ENCODE data around the gene BLOC1S1.

GRCh38 chr12:55729819-55730818 lies 14.3 kb downstream of the BLOC1S1 start:
- TF ChIP-seq, protein P1, sequence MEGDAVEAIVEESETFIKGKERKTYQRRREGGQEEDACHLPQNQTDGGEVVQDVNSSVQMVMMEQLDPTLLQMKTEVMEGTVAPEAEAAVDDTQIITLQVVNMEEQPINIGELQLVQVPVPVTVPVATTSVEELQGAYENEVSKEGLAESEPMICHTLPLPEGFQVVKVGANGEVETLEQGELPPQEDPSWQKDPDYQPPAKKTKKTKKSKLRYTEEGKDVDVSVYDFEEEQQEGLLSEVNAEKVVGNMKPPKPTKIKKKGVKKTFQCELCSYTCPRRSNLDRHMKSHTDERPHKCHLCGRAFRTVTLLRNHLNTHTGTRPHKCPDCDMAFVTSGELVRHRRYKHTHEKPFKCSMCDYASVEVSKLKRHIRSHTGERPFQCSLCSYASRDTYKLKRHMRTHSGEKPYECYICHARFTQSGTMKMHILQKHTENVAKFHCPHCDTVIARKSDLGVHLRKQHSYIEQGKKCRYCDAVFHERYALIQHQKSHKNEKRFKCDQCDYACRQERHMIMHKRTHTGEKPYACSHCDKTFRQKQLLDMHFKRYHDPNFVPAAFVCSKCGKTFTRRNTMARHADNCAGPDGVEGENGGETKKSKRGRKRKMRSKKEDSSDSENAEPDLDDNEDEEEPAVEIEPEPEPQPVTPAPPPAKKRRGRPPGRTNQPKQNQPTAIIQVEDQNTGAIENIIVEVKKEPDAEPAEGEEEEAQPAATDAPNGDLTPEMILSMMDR (IDR thresholded peaks at IDR 0.05): no peak
- no peak for TF ChIP-seq ZFX (IDR thresholded peaks at IDR 0.05; ENCODE audit: borderline replicate concordance)
